SH-SY5Y (cell line): ENCODE data around the gene AACS.

ENCODE experiments used
- GATA2 ChIP-seq: IDR thresholded peaks from 2 replicates; pipeline ENCODE4 v1.6.1; 2011; ENCODE audit warnings: mild to moderate bottlenecking, low read depth, low read length
- GATA3 ChIP-seq: IDR thresholded peaks from 2 replicates; pipeline ENCODE4 v1.6.1; 2011; ENCODE audit warnings: low read depth, mild to moderate bottlenecking, low read length, moderate library complexity

- no peak for TF ChIP-seq GATA3
- TF ChIP-seq GATA2 = no peak
Measured at GRCh38 chr12:125152463-125152862, 87.2 kb downstream of the AACS start.
